Measurements from ENCODE around the gene LAMA5. TPM values are rescaled to one million over a fixed set of nuclear protein-coding genes. Genes with fewer than 3 reads are reported as not detected.

Gene LAMA5
- total RNA-seq, 1 experiment from 2014 or later = 266 TPM

DNA sequence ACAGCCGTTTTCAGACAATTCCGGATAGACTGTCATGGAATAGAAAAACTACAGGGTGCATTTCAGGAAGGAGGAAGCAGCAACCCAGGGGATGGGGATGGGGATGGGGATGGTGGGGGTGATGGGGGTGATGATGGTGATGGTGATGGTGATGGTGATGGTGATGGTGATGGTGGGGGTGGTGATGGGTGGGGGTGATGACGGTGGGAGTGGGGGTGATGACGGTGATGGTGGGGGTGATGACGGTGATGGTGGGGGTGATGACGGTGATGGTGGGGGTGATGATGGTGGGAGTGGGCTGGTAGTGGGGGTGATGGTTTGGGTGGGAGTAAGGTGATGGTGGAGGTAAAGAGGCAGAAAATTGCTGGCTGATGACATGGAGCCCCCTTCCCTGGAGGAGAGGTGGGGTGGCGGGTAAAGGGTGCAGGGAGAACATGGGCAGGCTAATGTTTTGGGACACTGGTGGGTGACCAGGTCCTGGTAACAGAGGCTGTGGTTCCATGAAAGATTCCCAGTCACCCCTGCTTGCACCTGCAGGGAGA lies 17.5 kb downstream of the LAMA5 start:
- no peaks in the 10 kb centered on the region for H3K27me3 Mint-ChIP-seq (ENCODE audit: insufficient read depth, unreplicated experiment)
- peaks cover 22% of the 10 kb centered on the region for H3K4me1 Mint-ChIP-seq (ENCODE audit: insufficient read depth, unreplicated experiment)
- peaks cover 8% of the 10 kb centered on the region for H3K9me3 Mint-ChIP-seq (ENCODE audit: unreplicated experiment)
- intact Hi-C loops (cut with micrococcal nuclease) = loop anchor here (1.0 kb wide), 1 partner anchor 47 kb away; the partner anchor contains the start of gene ADRM1
- no TSS peak for BruUV-seq (replicated peaks)
- CTCF ChIA-PET = interaction anchor here (0.6 to 4.9 kb wide), 11 partner anchors 10 to 268 kb away, joined by 3 to 63 read pairs (median 7); no protein-coding TSS in a partner anchor
- TF ChIP-seq, protein P1, sequence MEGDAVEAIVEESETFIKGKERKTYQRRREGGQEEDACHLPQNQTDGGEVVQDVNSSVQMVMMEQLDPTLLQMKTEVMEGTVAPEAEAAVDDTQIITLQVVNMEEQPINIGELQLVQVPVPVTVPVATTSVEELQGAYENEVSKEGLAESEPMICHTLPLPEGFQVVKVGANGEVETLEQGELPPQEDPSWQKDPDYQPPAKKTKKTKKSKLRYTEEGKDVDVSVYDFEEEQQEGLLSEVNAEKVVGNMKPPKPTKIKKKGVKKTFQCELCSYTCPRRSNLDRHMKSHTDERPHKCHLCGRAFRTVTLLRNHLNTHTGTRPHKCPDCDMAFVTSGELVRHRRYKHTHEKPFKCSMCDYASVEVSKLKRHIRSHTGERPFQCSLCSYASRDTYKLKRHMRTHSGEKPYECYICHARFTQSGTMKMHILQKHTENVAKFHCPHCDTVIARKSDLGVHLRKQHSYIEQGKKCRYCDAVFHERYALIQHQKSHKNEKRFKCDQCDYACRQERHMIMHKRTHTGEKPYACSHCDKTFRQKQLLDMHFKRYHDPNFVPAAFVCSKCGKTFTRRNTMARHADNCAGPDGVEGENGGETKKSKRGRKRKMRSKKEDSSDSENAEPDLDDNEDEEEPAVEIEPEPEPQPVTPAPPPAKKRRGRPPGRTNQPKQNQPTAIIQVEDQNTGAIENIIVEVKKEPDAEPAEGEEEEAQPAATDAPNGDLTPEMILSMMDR (IDR thresholded peaks at IDR 0.05; ENCODE audit: unreplicated experiment) = no peak
- POLR2A ChIA-PET = interaction anchor here (0.6 to 7.4 kb wide), 18 partner anchors 8 to 303 kb away, joined by 3 to 347 read pairs (median 5); partner anchors contain the start of genes ADRM1, LAMA5 and RPS21
- H3K27ac Mint-ChIP-seq (ENCODE audit: low read depth, unreplicated experiment) = peak overlapping the region; percentile 93
- peaks cover 77% of the 10 kb centered on the region for H3K36me3 Mint-ChIP-seq (ENCODE audit: insufficient read depth, unreplicated experiment)
- DNase-seq (ENCODE audit: unreplicated experiment) = no peak
- peak overlapping the region; percentile 53 for H3K4me3 Mint-ChIP-seq (ENCODE audit: unreplicated experiment)

DNA sequence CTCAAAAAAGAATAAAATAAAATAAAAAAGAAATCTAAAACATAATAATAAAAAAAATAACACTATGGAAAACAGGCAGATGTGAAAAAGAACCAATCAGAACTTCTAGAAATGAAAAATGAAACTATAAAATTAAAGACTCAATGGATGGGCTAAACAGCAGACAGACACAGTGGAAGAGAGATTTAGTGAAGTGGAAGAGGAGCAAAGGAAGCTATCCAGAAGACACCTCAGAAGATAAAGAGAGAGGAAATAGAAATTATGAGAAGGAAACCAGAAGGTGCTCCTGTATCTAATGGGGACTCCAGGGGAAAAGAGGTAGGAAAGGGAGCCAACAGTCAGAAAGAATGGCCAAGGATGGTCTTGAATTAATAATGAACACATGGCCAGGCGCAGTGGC lies 18.5 kb downstream of the LAMA5 start:
- no peak for DNase-seq (ENCODE audit: unreplicated experiment)
- Mint-ChIP-seq H3K4me3 (ENCODE audit: unreplicated experiment) (no peak overlapping the region), H3K27ac (ENCODE audit: low read depth, unreplicated experiment) (no peak overlapping the region), H3K9me3 (ENCODE audit: unreplicated experiment) (peaks cover 8% of the 10 kb centered on the region), H3K36me3 (ENCODE audit: insufficient read depth, unreplicated experiment) (peaks cover 87% of the 10 kb centered on the region), H3K4me1 (ENCODE audit: insufficient read depth, unreplicated experiment) (peaks cover 22% of the 10 kb centered on the region), H3K27me3 (ENCODE audit: insufficient read depth, unreplicated experiment) (no peaks in the 10 kb centered on the region)
- TF ChIP-seq, protein P1 (IDR thresholded peaks at IDR 0.05; ENCODE audit: unreplicated experiment) = no peak
- no TSS peak for BruUV-seq (replicated peaks)
- intact Hi-C loops (cut with micrococcal nuclease) = no loop called here
- ChIA-PET CTCF (interaction anchor here (0.6 kb wide), 1 partner anchor 35 kb away, joined by 3 read pairs; no protein-coding TSS in a partner anchor), POLR2A (interaction anchor here (1.0 to 7.4 kb wide), 5 partner anchors 9 to 44 kb away, joined by 4 to 347 read pairs (median 48); partner anchors contain the start of genes ADRM1, LAMA5 and RPS21)

DNA sequence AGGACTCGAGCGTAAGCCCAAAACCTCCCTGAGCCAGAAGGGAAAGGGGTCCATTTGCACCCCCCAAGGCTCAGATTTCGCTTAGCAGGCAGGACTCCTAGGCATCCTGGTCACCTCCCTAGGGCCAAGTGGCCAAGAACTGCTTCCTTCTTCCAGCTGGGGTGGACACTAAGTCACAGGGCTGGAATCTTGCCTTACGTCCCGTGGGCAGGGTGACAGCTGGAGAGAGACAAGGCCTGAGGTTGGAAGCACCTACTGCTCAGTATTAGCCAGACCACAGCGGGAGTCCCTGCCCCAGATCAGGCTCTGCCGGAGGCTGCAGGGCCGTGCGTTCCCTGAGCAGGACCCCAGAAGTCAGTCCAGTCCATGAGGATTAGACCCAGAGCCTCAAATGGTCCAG lies 19.7 kb downstream of the LAMA5 start:
- BruUV-seq (replicated peaks) = no TSS peak
- intact Hi-C loops (cut with micrococcal nuclease) = no loop called here
- no peak overlapping the region for H3K4me3 Mint-ChIP-seq (ENCODE audit: unreplicated experiment)
- H3K9me3 Mint-ChIP-seq (ENCODE audit: unreplicated experiment) = peaks cover 8% of the 10 kb centered on the region
- ChIA-PET CTCF (interaction anchor here (0.8 to 1.0 kb wide), 2 partner anchors 13 to 35 kb away, joined by 5 to 6 read pairs; no protein-coding TSS in a partner anchor), POLR2A (interaction anchor here (1.0 to 7.4 kb wide), 6 partner anchors 7 to 42 kb away, joined by 3 to 347 read pairs (median 36); partner anchors contain the start of genes ADRM1, LAMA5 and RPS21)
- TF ChIP-seq, protein P1 (IDR thresholded peaks at IDR 0.05; ENCODE audit: unreplicated experiment) = no peak
- no peak overlapping the region for H3K27ac Mint-ChIP-seq (ENCODE audit: low read depth, unreplicated experiment)
- H3K27me3 Mint-ChIP-seq (ENCODE audit: insufficient read depth, unreplicated experiment) = no peaks in the 10 kb centered on the region
- peaks cover 16% of the 10 kb centered on the region for H3K4me1 Mint-ChIP-seq (ENCODE audit: insufficient read depth, unreplicated experiment)
- peaks cover 91% of the 10 kb centered on the region for H3K36me3 Mint-ChIP-seq (ENCODE audit: insufficient read depth, unreplicated experiment)
- DNase-seq (ENCODE audit: unreplicated experiment) = no peak

DNA sequence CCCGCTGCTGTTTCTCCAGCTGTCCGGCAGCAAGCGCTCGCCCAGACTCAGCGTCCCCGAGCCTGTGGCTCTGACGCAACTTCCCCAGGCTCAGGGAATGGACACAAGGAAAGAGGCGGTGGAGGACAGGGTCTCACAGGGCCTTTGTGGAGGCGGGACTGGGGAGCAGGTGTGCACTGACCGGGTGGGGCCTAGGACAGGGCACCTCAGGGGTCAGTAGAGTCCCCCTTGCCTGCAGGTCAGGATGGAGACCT lies 20.0 kb downstream of the LAMA5 start:
- H3K9me3 Mint-ChIP-seq (ENCODE audit: unreplicated experiment) = peaks cover 8% of the 10 kb centered on the region
- CTCF ChIA-PET = interaction anchor here (0.8 to 1.0 kb wide), 2 partner anchors 13 to 36 kb away, joined by 5 to 6 read pairs; no protein-coding TSS in a partner anchor
- H3K36me3 Mint-ChIP-seq (ENCODE audit: insufficient read depth, unreplicated experiment) = peaks cover 91% of the 10 kb centered on the region
- H3K27ac Mint-ChIP-seq (ENCODE audit: low read depth, unreplicated experiment) = no peak overlapping the region
- DNase-seq (ENCODE audit: unreplicated experiment) = no peak
- TF ChIP-seq, protein P1 (IDR thresholded peaks at IDR 0.05; ENCODE audit: unreplicated experiment) = no peak
- POLR2A ChIA-PET = interaction anchor here (1.0 to 7.4 kb wide), 4 partner anchors 11 to 42 kb away, joined by 3 to 347 read pairs (median 34); partner anchors contain the start of genes ADRM1 and LAMA5
- peaks cover 12% of the 10 kb centered on the region for H3K4me1 Mint-ChIP-seq (ENCODE audit: insufficient read depth, unreplicated experiment)
- no peaks in the 10 kb centered on the region for H3K27me3 Mint-ChIP-seq (ENCODE audit: insufficient read depth, unreplicated experiment)
- intact Hi-C loops (cut with micrococcal nuclease) = no loop called here
- no peak overlapping the region for H3K4me3 Mint-ChIP-seq (ENCODE audit: unreplicated experiment)
- no TSS peak for BruUV-seq (replicated peaks)
